ENCODE results near the gene BTBD9. TPM values are rescaled to one million over a fixed set of nuclear protein-coding genes. Genes with fewer than 3 reads are reported as not detected.

Gene BTBD9
- polyA plus RNA-seq, 1 experiment = 5.4 TPM

DNA sequence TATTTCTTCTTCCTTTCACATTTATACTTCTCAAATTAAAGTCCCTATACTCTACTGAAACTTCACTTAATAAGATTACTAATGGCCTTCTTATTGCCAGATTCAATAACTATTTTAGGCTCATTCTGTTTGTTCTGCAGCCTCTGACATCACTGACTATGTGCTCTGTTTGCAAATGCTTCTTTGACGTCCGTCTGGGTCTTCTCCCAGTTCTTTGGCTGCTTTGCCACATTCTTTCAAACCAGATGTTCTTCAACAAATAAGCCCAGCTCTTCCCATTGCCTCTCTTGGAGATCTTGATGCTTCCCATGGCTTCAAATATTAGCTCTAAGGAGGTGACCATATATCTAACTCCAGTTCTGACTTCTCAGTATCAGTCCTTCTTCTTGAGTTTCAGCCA lies 117.4 kb downstream of the BTBD9 start:
- POLR2A ChIA-PET = no interaction called here
- H3K36me3 ChIP-seq (ENCODE audit: control insufficient read depth, insufficient read depth, low read length) = no peaks in the 10 kb centered on the region
- TF ChIP-seq, protein P1, sequence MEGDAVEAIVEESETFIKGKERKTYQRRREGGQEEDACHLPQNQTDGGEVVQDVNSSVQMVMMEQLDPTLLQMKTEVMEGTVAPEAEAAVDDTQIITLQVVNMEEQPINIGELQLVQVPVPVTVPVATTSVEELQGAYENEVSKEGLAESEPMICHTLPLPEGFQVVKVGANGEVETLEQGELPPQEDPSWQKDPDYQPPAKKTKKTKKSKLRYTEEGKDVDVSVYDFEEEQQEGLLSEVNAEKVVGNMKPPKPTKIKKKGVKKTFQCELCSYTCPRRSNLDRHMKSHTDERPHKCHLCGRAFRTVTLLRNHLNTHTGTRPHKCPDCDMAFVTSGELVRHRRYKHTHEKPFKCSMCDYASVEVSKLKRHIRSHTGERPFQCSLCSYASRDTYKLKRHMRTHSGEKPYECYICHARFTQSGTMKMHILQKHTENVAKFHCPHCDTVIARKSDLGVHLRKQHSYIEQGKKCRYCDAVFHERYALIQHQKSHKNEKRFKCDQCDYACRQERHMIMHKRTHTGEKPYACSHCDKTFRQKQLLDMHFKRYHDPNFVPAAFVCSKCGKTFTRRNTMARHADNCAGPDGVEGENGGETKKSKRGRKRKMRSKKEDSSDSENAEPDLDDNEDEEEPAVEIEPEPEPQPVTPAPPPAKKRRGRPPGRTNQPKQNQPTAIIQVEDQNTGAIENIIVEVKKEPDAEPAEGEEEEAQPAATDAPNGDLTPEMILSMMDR (IDR thresholded peaks at IDR 0.05; ENCODE audit: insufficient read depth, low read depth, low read length) = no peak
- no peak for DNase-seq (ENCODE audit: low read depth)
- no peaks in the 10 kb centered on the region for H3K27me3 ChIP-seq (ENCODE audit: control insufficient read depth, insufficient read depth, low read length)
- CTCF ChIA-PET = no interaction called here
- no peak overlapping the region for H3K4me3 ChIP-seq (ENCODE audit: low read depth, low read length)

DNA sequence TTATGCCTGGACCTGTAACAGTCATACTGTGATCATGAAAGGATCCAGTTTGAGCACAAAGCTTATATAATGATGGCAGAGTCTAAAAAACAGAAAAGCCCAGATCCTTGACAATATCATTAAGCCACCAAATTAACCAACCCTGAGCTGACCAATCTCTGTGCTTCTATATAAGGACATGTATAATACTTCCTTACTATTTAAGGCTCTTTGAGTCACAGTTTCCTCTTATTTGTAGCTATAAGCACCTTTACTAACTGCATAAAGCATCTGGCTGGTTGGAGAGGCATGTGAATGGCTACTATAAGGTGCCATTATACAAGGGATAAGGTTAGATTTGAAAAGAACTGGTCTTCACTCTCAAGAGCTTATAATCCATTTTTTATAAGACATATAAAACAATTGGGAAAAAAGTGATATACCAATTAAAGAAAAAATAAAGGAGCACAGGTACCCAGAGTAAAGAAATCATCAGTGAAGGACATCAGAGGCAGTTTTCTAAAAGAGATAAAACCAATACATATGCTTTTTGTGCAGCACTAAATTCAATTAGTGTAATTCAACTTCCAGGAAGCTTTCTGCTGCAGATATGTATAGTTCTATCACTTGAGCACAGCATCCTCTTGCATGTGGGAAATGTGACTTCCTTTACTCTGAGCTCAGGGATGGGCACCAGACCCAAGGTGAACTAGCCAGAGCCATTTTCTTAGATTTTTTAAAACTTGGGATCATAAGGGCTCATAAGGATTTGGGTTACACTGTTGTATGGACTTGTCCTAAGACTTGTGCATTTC lies 121.0 kb downstream of the BTBD9 start:
- Histone ChIP-seq H3K27me3 (ENCODE audit: control insufficient read depth, insufficient read depth, low read length) (no peaks in the 10 kb centered on the region), H3K36me3 (ENCODE audit: control insufficient read depth, insufficient read depth, low read length) (no peaks in the 10 kb centered on the region), H3K4me3 (ENCODE audit: low read depth, low read length) (no peak overlapping the region)
- ChIA-PET POLR2A (no interaction called here), CTCF (interaction anchor here (1.2 kb wide), 1 partner anchor 24 kb away, joined by 4 read pairs; no protein-coding TSS in a partner anchor)
- DNase-seq (ENCODE audit: low read depth) = no peak
- TF ChIP-seq, protein P1 (IDR thresholded peaks at IDR 0.05; ENCODE audit: insufficient read depth, low read depth, low read length) = no peak

DNA sequence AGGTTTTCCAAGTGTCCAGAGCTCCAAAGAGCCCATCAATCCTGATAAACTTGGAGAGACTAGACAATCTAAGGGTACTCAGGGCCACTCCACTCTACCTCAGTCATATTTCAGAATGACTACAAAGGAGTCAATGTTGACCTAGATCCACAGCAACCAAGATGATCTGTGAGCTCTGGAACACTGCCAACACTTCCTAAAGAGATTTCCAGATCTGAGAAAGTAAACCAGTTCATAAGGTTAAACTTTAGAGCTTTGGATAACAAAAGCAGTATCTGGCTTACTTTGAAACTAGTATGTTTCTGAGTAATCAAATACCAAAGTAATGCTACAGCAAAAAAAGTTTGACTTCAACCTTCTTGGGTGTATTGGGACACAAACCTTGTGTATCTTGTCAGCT lies 122.7 kb downstream of the BTBD9 start:
- no peaks in the 10 kb centered on the region for H3K36me3 ChIP-seq (ENCODE audit: control insufficient read depth, insufficient read depth, low read length)
- ChIA-PET CTCF (interaction anchor here (0.6 to 1.0 kb wide), 2 partner anchors 38 to 54 kb away, joined by 3 read pairs; no protein-coding TSS in a partner anchor), POLR2A (no interaction called here)
- DNase-seq (ENCODE audit: low read depth) = no peak
- no peak overlapping the region for H3K4me3 ChIP-seq (ENCODE audit: low read depth, low read length)
- no peaks in the 10 kb centered on the region for H3K27me3 ChIP-seq (ENCODE audit: control insufficient read depth, insufficient read depth, low read length)
- TF ChIP-seq, protein P1 (IDR thresholded peaks at IDR 0.05; ENCODE audit: insufficient read depth, low read depth, low read length) = no peak

DNA sequence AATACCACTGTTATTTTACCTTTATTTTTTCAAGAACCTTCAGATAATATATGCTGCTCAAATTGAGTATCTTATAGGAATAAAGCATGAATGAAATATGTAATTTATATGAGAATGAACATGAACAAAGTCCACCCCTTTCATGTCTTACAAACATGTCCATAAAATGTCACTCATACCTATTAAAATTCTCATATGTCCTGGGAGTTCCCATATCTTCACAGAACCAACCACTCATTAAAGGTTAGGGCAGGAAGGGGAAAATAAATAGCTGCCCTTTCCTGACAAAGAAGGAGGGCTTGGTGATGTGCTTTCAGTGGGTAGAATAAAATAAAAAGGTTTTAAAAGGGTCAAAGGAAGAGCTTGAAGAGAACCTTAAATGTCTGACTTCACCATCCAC lies 125.3 kb downstream of the BTBD9 start:
- POLR2A ChIA-PET = no interaction called here
- TF ChIP-seq, protein P1 (IDR thresholded peaks at IDR 0.05; ENCODE audit: insufficient read depth, low read depth, low read length) = no peak

DNA sequence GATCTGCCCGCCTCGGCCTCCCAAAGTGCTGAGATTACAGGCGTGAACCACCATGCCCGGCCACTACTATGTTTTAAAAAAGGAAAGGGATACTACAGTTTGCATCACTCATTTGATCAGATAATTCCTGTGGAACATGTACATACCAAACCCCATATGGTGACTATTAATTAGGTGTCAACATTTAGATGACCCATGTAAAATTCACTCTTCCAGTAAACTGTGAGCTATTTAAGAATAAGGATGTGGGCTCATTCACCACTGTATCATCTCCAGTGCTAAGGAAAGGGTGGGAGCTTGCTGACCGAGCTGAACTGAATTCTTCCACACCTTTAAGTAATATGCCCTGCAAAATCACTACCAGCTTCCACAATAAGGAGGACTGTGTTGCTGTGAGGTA lies 127.5 kb downstream of the BTBD9 start:
- CTCF ChIA-PET = interaction anchor here (1.0 kb wide), 1 partner anchor 58 kb away, joined by 3 read pairs; no protein-coding TSS in a partner anchor
- H3K4me3 ChIP-seq (ENCODE audit: low read depth, low read length) = no peak overlapping the region
- no peaks in the 10 kb centered on the region for H3K27me3 ChIP-seq (ENCODE audit: control insufficient read depth, insufficient read depth, low read length)
- H3K36me3 ChIP-seq (ENCODE audit: control insufficient read depth, insufficient read depth, low read length) = no peaks in the 10 kb centered on the region
- TF ChIP-seq, protein P1 (IDR thresholded peaks at IDR 0.05; ENCODE audit: insufficient read depth, low read depth, low read length) = no peak
- no peak for DNase-seq (ENCODE audit: low read depth)
- POLR2A ChIA-PET = no interaction called here

More for the DNA sequence above, 125.3 kb downstream of the BTBD9 start:
- Histone ChIP-seq H3K27me3 (ENCODE audit: control insufficient read depth, insufficient read depth, low read length) (no peaks in the 10 kb centered on the region), H3K4me3 (ENCODE audit: low read depth, low read length) (no peak overlapping the region), H3K36me3 (ENCODE audit: control insufficient read depth, insufficient read depth, low read length) (no peaks in the 10 kb centered on the region)
- CTCF ChIA-PET = interaction anchor here (0.6 kb wide), 1 partner anchor 56 kb away, joined by 3 read pairs; no protein-coding TSS in a partner anchor
- DNase-seq (ENCODE audit: low read depth) = no peak

Measured in BJ (cell line).